CD4-positive, alpha-beta memory T cell (primary cell): Measurements from ENCODE around the gene CLCN1. TPM values are rescaled to one million over a fixed set of nuclear protein-coding genes. Genes with fewer than 3 reads are reported as not detected.

Experiments
- CTCF ChIA-PET: fragments of 350-600 bp; sonication (Branson Sonifier 250); formaldehyde crosslinking; loops from one replicate; lab custom pipeline; 2021; ENCODE audit warnings: inconsistent platforms; ENCODE audit not compliant: partially characterized antibody; lab: Charles Lee
- POLR2A ChIA-PET: fragments of 350-600 bp; sonication (Branson Sonifier 250); formaldehyde crosslinking; loops from one replicate; lab custom pipeline; 2021; ENCODE audit not compliant: partially characterized antibody; lab: Charles Lee
- DNase-seq, 5 donors: peaks; one replicate each; pipeline versions ENCODE4 v3.0.0 to v3.0.0-alpha.2; 2020 to 2022; ENCODE audit warnings: mixed read lengths in 1 of 5
- H3K27ac ChIP-seq: one replicate; pipeline ENCODE4 v1.7.0; 2013; ENCODE audit warnings: low read depth, low read length
- H3K27me3 ChIP-seq: 2 replicates; pipeline ENCODE4 v1.7.0; 2013; ENCODE audit warnings: mild to moderate bottlenecking, low read length, moderate library complexity; ENCODE audit not compliant: insufficient read depth
- H3K36me3 ChIP-seq: 2 replicates; pipeline ENCODE4 v1.7.0; 2013; ENCODE audit warnings: mild to moderate bottlenecking, low read length, moderate library complexity; ENCODE audit not compliant: insufficient read depth
- H3K4me1 ChIP-seq: 2 replicates; pipeline ENCODE4 v1.7.0; 2013; ENCODE audit warnings: mild to moderate bottlenecking, low read length, moderate library complexity; ENCODE audit not compliant: insufficient read depth
- H3K4me3 ChIP-seq, 2 donors: one replicate each; pipeline ENCODE4 v1.7.0; 2013; ENCODE audit warnings: low read length in 2 of 2, mild to moderate bottlenecking in 1 of 2
- H3K9me3 ChIP-seq, 2 donors: one replicate each; pipeline ENCODE4 v1.7.0; 2013; ENCODE audit warnings: low read length in 2 of 2, control low read depth in 1 of 2; ENCODE audit not compliant: control insufficient read depth in 1 of 2
- H3K27ac Mint-ChIP-seq, 7 donors: one replicate each; pipeline ENCODE4 v1.8.0; 2020 to 2021; ENCODE audit warnings: mixed read lengths in 7 of 7, mild to moderate bottlenecking in 6 of 7, inconsistent platforms in 3 of 7, moderate library complexity in 3 of 7
- H3K27me3 Mint-ChIP-seq, 2 donors: one replicate each; pipeline ENCODE4 v1.8.0; 2020 to 2021; ENCODE audit warnings: mixed read lengths in 2 of 2
- H3K36me3 Mint-ChIP-seq, 2 donors: one replicate each; pipeline ENCODE4 v1.8.0; 2020 to 2021; ENCODE audit warnings: mixed read lengths in 2 of 2, inconsistent platforms in 1 of 2, mild to moderate bottlenecking in 1 of 2
- H3K4me1 Mint-ChIP-seq, 4 donors: one replicate each; pipeline ENCODE4 v1.8.0; 2020 to 2021; ENCODE audit warnings: mixed read lengths in 4 of 4, mild to moderate bottlenecking in 1 of 4
- H3K4me3 Mint-ChIP-seq, 8 donors: one replicate each; pipeline ENCODE4 v1.8.0; 2020 to 2021; ENCODE audit warnings: mixed read lengths in 8 of 8, mild to moderate bottlenecking in 7 of 8, moderate library complexity in 6 of 8, inconsistent platforms in 3 of 8
- H3K9me3 Mint-ChIP-seq, 8 donors: one replicate each; pipeline ENCODE4 v1.8.0; 2020 to 2021; ENCODE audit warnings: mixed read lengths in 8 of 8, mild to moderate bottlenecking in 5 of 8, inconsistent platforms in 3 of 8, moderate library complexity in 1 of 8
- intact Hi-C: fragments of 100-400 bp; cut with micrococcal nuclease; formaldehyde crosslinking; loops from one replicate; pipeline ENCODE4 v1.15.1; 2023
- polyA plus RNA-seq, 2 donors: library from polyadenylated mRNA; unstranded; fragments of 300-500 nt; fragmentation: Illumina TruSeq; gene quantifications; one replicate each; pipeline ENCODE4 v1.2.3, GENCODE V29; 2021
- total RNA-seq, 2 experiments: library from RNA; stranded (reverse); gene quantifications; one replicate each; pipeline ENCODE4 v1.2.3, GENCODE V29; 2021

The CLCN1 gene
- total and polyA plus RNA-seq, 4 experiments from 2014 or later, result 0.06 TPM; not detected in 3

DNA sequence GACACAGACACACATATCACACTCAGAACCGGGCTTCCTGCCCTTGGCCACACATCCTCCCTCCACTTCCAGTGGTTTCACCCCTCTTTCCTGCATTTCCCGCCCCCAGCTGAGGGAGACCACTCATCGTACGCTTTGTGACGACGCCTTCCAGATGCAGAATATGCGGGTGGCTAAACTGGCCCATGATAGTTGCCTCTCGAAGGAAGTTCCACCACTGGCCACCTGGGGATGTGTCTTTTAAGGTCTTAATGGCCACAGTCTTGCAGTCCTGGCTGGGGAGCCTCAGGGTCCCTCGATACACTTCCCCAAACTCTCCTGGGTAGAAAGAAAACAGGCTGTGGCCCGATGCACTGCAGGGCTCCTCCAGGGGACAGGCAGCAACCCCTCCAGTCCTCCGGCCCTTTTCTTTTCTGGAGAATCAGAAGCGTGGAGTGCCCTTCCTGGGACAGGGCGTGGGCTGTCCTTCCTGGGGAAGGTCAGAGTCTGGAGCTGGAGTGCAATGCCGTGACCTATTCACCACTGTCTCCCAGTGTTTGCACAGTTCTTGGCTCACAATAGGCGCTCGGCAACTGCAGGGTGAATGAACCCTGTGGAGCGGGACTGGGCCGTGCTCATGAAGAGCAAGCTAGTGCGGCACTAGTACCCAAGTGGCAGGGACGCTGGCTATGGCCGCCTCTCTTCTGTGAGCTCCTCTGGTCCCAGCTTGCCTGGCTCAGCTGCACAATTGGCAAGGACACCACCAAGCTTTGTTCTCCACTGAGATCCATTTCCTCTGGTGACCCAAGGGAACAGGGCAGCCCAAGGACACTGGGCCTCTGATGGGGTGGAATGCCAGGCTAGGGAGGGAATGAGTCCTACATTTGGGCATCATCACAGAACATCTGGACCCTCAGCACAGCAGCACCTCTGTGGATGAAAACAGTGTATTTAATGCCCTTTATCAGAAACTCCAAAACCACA lies 79.6 kb downstream of the CLCN1 start:
- Mint-ChIP-seq H3K27ac (peak overlapping the region in 6 of 7 donors; percentile 1 to 85 (median 46)), H3K9me3 (no peaks in the 10 kb centered on the region), H3K36me3 (peaks cover 23 to 60% of the 10 kb centered on the region in 2 donors), H3K4me1 (peaks cover 4 to 12% (median 9%) of the 10 kb centered on the region in 4 donors), H3K4me3 (no peak overlapping the region), H3K27me3 (no peaks in the 10 kb centered on the region)
- Histone ChIP-seq H3K4me3 (no peak overlapping the region), H3K4me1 (no peaks in the 10 kb centered on the region), H3K36me3 (peaks cover 44% of the 10 kb centered on the region), H3K27me3 (no peaks in the 10 kb centered on the region), H3K27ac (no peak overlapping the region), H3K9me3 (no peaks in the 10 kb centered on the region)
- DNase-seq, result no peak
- intact Hi-C loops, result no loop called here
- CTCF ChIA-PET, result interaction anchor here (1.2 to 2.0 kb wide), 4 partner anchors 12 to 50 kb away, joined by 3 to 6 read pairs (median 4); no protein-coding TSS in a partner anchor
- POLR2A ChIA-PET, result interaction anchor here (1.1 to 6.7 kb wide), 5 partner anchors 11 to 146 kb away, joined by 3 to 42 read pairs (median 6); partner anchors contain the start of genes EPHA1 and ZYX

DNA sequence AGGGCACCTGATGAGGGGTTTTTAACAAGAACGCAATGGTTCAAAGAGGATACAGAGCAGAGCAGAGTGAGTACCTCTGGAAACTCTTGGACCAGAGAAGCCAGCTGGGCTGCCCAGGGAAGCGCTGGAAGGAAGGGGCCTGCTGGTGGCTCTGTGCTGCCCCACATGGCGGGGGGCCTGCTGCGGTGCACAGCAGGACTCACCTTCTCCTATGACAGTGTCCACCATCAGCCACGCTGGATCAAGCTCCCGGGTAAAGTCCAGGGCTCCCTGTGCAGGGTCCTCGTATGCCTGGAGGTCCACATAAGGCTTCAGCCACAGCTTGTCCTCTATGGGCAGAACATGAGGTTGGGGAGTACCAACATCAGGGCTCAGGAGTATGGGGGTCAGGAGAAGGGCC lies 80.3 kb downstream of the CLCN1 start:
- H3K27me3 Mint-ChIP-seq, result no peaks in the 10 kb centered on the region
- Histone ChIP-seq H3K4me1 (no peaks in the 10 kb centered on the region), H3K27ac (no peak overlapping the region), H3K27me3 (no peaks in the 10 kb centered on the region), H3K4me3 (no peak overlapping the region), H3K9me3 (no peaks in the 10 kb centered on the region), H3K36me3 (peaks cover 38% of the 10 kb centered on the region)
- intact Hi-C loops, result no loop called here
- peaks cover 30 to 61% of the 10 kb centered on the region in 2 donors for H3K36me3 Mint-ChIP-seq
- H3K4me3 Mint-ChIP-seq, result no peak overlapping the region
- H3K27ac Mint-ChIP-seq, result peak overlapping the region in 2 of 7 donors; percentile 25 to 38
- DNase-seq, result no peak
- H3K9me3 Mint-ChIP-seq, result no peaks in the 10 kb centered on the region
- CTCF ChIA-PET, result interaction anchor here (1.1 to 1.9 kb wide), 4 partner anchors 11 to 51 kb away, joined by 3 to 5 read pairs (median 4); no protein-coding TSS in a partner anchor
- POLR2A ChIA-PET, result interaction anchor here (0.6 to 6.7 kb wide), 6 partner anchors 12 to 147 kb away, joined by 3 to 42 read pairs (median 5); partner anchors contain the start of genes EPHA1 and ZYX
- peaks cover 4 to 14% (median 10%) of the 10 kb centered on the region in 4 donors for H3K4me1 Mint-ChIP-seq

DNA sequence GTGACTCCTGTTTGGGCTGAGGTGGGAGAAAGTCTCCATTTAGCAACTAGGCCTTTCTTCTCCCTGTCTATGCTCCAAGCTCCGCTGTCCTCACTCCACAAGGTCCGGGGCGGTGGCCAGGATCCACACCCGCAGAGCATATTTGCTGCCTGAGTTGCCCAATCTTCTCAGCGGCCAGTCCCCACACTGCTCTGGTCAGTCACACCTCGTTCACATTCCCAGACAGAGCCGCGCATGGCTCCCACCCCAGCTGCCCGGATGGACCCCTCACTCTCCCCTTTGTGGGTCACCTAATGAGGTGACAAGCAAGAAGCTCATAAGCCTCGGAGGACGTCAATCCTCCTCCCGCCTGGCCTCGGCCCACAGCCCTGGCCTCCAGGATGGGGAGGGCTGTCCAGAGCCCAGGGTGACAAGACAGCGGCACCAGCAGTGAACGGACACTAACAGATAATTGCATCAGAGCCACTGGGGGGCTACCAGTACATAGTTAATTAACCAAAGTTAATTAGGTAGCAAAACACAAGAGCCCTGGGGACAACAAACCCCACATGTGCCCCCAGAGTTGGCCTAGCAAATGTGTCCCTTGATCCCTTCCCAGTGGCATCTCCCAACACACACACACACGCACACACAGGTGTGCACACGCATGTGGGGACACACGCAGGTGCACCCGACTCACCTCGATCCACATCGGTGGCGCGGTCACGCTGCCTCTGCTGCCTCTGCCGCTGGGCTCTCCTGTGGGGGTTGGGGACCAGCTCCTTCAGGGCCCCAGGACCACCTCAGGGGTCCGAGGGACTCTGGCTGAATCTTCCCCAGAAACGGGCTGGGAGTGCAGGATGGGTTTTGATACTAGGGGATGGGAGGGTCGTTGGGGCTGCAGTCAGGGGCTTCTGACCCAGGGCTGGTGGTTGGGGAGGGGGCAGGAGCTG lies 81.0 kb downstream of the CLCN1 start:
- DNase-seq, result no peak
- H3K36me3 ChIP-seq, result peaks cover 31% of the 10 kb centered on the region
- ChIA-PET CTCF (interaction anchor here (1.1 to 2.8 kb wide), 2 partner anchors 12 to 19 kb away, joined by 3 to 9 read pairs; no protein-coding TSS in a partner anchor), POLR2A (interaction anchor here (0.6 to 3.5 kb wide), 4 partner anchors 11 to 52 kb away, joined by 3 to 15 read pairs (median 5); partner anchors contain the start of gene EPHA1)
- no peaks in the 10 kb centered on the region for H3K9me3 ChIP-seq
- Mint-ChIP-seq H3K4me3 (no peak overlapping the region), H3K4me1 (peaks cover 4 to 16% (median 10%) of the 10 kb centered on the region in 4 donors), H3K36me3 (peaks cover 31 to 60% of the 10 kb centered on the region in 2 donors), H3K27me3 (no peaks in the 10 kb centered on the region), H3K9me3 (no peaks in the 10 kb centered on the region), H3K27ac (peak overlapping the region in 1 of 7 donors; percentile 56)
- intact Hi-C loops, result no loop called here
- no peak overlapping the region for H3K27ac ChIP-seq
- H3K4me1 ChIP-seq, result no peaks in the 10 kb centered on the region
- H3K4me3 ChIP-seq, result no peak overlapping the region
- no peaks in the 10 kb centered on the region for H3K27me3 ChIP-seq

DNA sequence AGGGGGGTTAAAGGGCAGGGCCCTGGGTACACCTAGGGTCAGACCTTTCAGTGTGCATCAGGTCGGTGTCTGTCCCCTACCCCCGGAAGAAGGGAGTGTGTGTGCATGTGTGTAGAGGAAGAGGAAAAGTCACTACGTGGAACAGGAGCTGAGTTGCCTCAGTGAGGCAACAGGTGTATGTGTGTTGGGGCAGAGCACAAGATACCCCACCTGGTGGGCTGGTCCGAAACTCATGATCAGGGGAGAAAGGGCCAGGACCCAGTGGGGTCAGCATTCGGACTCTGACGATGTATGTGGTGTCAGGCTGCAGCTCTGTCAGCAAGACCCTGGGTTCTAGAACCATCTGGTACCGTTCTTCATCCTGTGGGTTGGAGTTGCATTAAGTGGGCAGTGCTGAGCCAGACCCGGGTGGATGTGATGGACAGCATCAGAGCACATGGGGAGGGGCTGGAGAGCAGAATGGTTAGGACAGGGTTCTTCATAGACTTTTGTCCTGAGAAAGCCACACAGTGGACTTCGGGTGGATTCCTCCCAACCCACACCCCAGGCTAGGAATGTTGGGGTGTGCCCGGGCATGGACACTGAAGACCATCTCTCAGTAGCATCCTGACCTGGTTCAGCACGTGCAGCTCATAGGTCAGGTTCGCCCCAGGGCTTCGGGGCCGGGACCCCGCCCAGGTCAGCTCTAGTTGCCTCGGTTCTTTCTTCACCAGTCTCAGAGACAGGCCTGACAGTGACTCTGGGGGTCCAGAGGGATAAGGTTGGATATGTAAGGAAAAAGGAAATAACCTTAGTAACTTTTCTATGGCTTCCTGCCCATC lies 82.0 kb downstream of the CLCN1 start:
- Mint-ChIP-seq H3K27me3 (no peaks in the 10 kb centered on the region), H3K27ac (peak overlapping the region in 4 of 7 donors; percentile 24 to 76 (median 50)), H3K36me3 (peaks cover 24 to 54% of the 10 kb centered on the region in 2 donors), H3K4me3 (no peak overlapping the region), H3K9me3 (no peaks in the 10 kb centered on the region), H3K4me1 (peaks cover 4 to 18% (median 9%) of the 10 kb centered on the region in 4 donors)
- DNase-seq, result no peak
- peaks cover 28% of the 10 kb centered on the region for H3K36me3 ChIP-seq
- no peak overlapping the region for H3K4me3 ChIP-seq
- H3K9me3 ChIP-seq, result no peaks in the 10 kb centered on the region
- intact Hi-C loops, result no loop called here
- no peak overlapping the region for H3K27ac ChIP-seq
- CTCF ChIA-PET, result interaction anchor here (0.5 to 2.8 kb wide), 3 partner anchors 18 to 849 kb away, joined by 3 to 9 read pairs (median 5); no protein-coding TSS in a partner anchor
- H3K27me3 ChIP-seq, result no peaks in the 10 kb centered on the region
- no peaks in the 10 kb centered on the region for H3K4me1 ChIP-seq
- POLR2A ChIA-PET, result interaction anchor here (1.1 to 3.5 kb wide), 3 partner anchors 10 to 18 kb away, joined by 3 to 15 read pairs (median 9); partner anchors contain the start of gene EPHA1

DNA sequence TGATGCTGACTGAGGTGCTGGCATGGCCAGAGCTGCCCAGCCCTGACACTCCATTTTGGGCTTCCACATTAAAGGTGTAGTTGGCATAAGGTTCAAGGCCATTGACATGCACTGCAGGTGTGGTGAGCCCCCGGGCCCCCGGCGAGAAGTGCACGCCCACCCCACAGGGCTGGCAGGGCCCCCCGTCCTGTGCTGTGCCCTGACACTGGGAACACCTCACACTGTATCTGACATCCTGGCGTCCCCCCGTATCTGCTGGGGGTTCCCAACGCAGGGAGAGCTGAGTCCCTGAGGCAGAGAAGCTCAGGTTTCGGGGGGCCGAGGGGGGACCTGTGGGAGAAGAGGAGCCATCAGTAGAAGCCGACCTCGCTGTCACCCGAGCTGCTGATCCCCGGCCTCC lies 82.7 kb downstream of the CLCN1 start:
- DNase-seq, result no peak
- no peak overlapping the region for H3K4me3 ChIP-seq
- peaks cover 24% of the 10 kb centered on the region for H3K36me3 ChIP-seq
- no peaks in the 10 kb centered on the region for H3K27me3 ChIP-seq
- Mint-ChIP-seq H3K27ac (peak overlapping the region in 1 of 7 donors; percentile 13), H3K9me3 (no peaks in the 10 kb centered on the region), H3K36me3 (peaks cover 22 to 50% of the 10 kb centered on the region in 2 donors), H3K4me1 (peaks cover 7 to 22% (median 12%) of the 10 kb centered on the region in 4 donors), H3K27me3 (no peaks in the 10 kb centered on the region), H3K4me3 (no peak overlapping the region)
- no peak overlapping the region for H3K27ac ChIP-seq
- H3K9me3 ChIP-seq, result no peaks in the 10 kb centered on the region
- CTCF ChIA-PET, result interaction anchor here (0.5 to 2.8 kb wide), 3 partner anchors 18 to 849 kb away, joined by 3 to 9 read pairs (median 5); no protein-coding TSS in a partner anchor
- intact Hi-C loops, result no loop called here
- POLR2A ChIA-PET, result interaction anchor here (1.1 to 1.9 kb wide), 2 partner anchors 14 to 19 kb away, joined by 3 to 9 read pairs; no protein-coding TSS in a partner anchor
- H3K4me1 ChIP-seq, result no peaks in the 10 kb centered on the region

DNA sequence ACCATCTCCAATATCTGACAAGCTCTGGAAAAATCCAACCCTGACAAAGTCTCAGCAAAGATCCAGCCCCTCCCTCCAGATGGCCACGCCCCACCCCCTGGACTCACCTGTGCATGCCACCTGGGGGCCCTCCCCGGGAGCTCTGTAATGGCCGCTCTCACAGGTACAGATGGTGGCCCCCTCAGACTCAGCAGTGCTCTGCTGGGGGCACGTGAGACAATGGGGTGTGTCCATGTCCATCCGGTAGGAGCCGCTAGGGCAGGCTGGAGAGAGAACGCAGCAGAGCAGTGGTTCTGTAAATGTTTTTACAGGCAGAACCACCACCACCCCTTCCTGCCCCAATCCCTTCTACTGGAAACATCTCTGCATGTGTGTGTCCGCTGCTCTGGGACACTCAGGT lies 83.2 kb downstream of the CLCN1 start:
- Mint-ChIP-seq H3K4me3 (no peak overlapping the region), H3K27me3 (no peaks in the 10 kb centered on the region), H3K36me3 (peaks cover 22 to 46% of the 10 kb centered on the region in 2 donors), H3K27ac (no peak overlapping the region), H3K9me3 (no peaks in the 10 kb centered on the region), H3K4me1 (peaks cover 7 to 27% (median 15%) of the 10 kb centered on the region in 4 donors)
- no peak overlapping the region for H3K27ac ChIP-seq
- H3K4me3 ChIP-seq, result no peak overlapping the region
- DNase-seq, result no peak
- POLR2A ChIA-PET, result interaction anchor here (1.9 kb wide), 1 partner anchor 19 kb away, joined by 9 read pairs; no protein-coding TSS in a partner anchor
- no peaks in the 10 kb centered on the region for H3K9me3 ChIP-seq
- intact Hi-C loops, result no loop called here
- CTCF ChIA-PET, result interaction anchor here (1.6 to 2.8 kb wide), 2 partner anchors 17 to 184 kb away, joined by 5 to 9 read pairs; no protein-coding TSS in a partner anchor
- H3K4me1 ChIP-seq, result no peaks in the 10 kb centered on the region
- peaks cover 24% of the 10 kb centered on the region for H3K36me3 ChIP-seq
- H3K27me3 ChIP-seq, result no peaks in the 10 kb centered on the region
